Psoas muscle (tissue), 8 donors: Measurements from ENCODE around the gene KIDINS220. TPM values are rescaled to one million over a fixed set of nuclear protein-coding genes. Genes with fewer than 3 reads are reported as not detected.

Experiments
- ATAC-seq, 4 donors: fragments of 200-7000 bp; cut with Tn5 transposase; one replicate each; pipeline ENCODE4 v1.9.1; 2020; ENCODE audit warnings: moderate library complexity in 3 of 4, mild to moderate bottlenecking in 2 of 4
- DNase-seq, 2 donors: peaks; one replicate each; pipeline ENCODE4 v3.0.0-alpha.2; 2020
- H3K27ac ChIP-seq: fragments of 200-600 bp; one replicate; pipeline ENCODE4 v1.8.0; 2022
- H3K27me3 ChIP-seq, 3 donors: fragments of 200-600 bp in 1 of 3; one replicate each; pipeline versions ENCODE4 v1.6.1 to v1.8.0; 2013 to 2022; ENCODE audit warnings: low read length in 2 of 3, mild to moderate bottlenecking in 2 of 3, moderate library complexity in 1 of 3; ENCODE audit not compliant: insufficient read depth in 3 of 3
- H3K36me3 ChIP-seq, 2 donors: fragments of 200-600 bp in 1 of 2; one replicate each; pipeline versions ENCODE4 v1.6.1 to v1.8.0; 2013 to 2022; ENCODE audit warnings: low read depth in 1 of 2, mild to moderate bottlenecking in 1 of 2, moderate library complexity in 1 of 2; ENCODE audit not compliant: insufficient read depth in 1 of 2
- H3K4me1 ChIP-seq: fragments of 200-600 bp; one replicate; pipeline ENCODE4 v1.8.0; 2022
- H3K4me3 ChIP-seq: fragments of 200-600 bp; one replicate; pipeline ENCODE4 v1.8.0; 2022; ENCODE audit warnings: mild to moderate bottlenecking
- H3K9me3 ChIP-seq: fragments of 200-600 bp; one replicate; pipeline ENCODE4 v1.8.0; 2022
- WGBS, 3 donors: extraction: QIAGEN DNeasy Blood & Tissue Kit; methylation state at CpG; one replicate each; pipeline versions ENCODE4 v1.1.6 to v1.1.7; 2013; 5-methylcytosine and 5-hydroxymethylcytosine counted together
- intact Hi-C, 2 donors: fragments of 100-400 bp; cut with DNase I; formaldehyde crosslinking; loops; one replicate each; pipeline versions ENCODE4 v1.11.0 to v1.14.2; 2022
- polyA plus RNA-seq, 3 donors: library from polyadenylated mRNA; stranded (reverse); fragments of 200-250 nt; gene quantifications; one replicate each; pipeline ENCODE4 v1.2.3, GENCODE V29; 2013
- total RNA-seq, 4 donors: library from RNA; stranded (reverse); fragmentation: NEBNext Ultra II Directional in 2 of 4; extraction: Animal tissue kit (Norgen Biotek cat#: 25700) in 2 of 4; gene quantifications; one replicate each; pipeline versions ENCODE4 v1.2.1 to v1.2.4, GENCODE V29; 2021 to 2023
- TF ChIP-seq, protein P1 (sequence below): fragments of 200-600 bp; IDR thresholded peaks from one replicate; pipeline ENCODE4 v1.8.0; 2022; ENCODE audit warnings: antibody characterized with exemption
- donor health status: healthy with polysubstance abuse.
- donor health status: DM: no; HTN: no; CAD: no; lungs with moderate emphysema.
- donor health status: Bipolar disorder and iron deficiency.
- donor health status: healthy.
- donor health status: DM: yes; HTN: yes; CAD: no.
- donor health status: DM: no; HTN: no; CAD: no.
- donor health status: DM: no; HTN: no; CAD: no.
- donor health status: DM: yes; HTN: yes; CAD: no.

The KIDINS220 gene
- total and polyA plus RNA-seq, 7 donors, result 7.5 to 52.0 (median 40.4) TPM

GRCh38 chr2:8709611-8710010, 127.8 kb downstream of the KIDINS220 start:
- H3K4me3 ChIP-seq, result no peak overlapping the region
- no peaks in the 10 kb centered on the region for H3K36me3 ChIP-seq
- ATAC-seq (no peak), DNase-seq (no peak)
- H3K9me3 ChIP-seq, result no peaks in the 10 kb centered on the region
- H3K27me3 ChIP-seq, result no peaks in the 10 kb centered on the region
- 88 to 90% (median 88%) methylated on average over 14 of the region's 14 CpGs for WGBS, 3 donors
- intact Hi-C loops, result no loop called here
- no peak overlapping the region for H3K27ac ChIP-seq
- TF ChIP-seq, protein P1, sequence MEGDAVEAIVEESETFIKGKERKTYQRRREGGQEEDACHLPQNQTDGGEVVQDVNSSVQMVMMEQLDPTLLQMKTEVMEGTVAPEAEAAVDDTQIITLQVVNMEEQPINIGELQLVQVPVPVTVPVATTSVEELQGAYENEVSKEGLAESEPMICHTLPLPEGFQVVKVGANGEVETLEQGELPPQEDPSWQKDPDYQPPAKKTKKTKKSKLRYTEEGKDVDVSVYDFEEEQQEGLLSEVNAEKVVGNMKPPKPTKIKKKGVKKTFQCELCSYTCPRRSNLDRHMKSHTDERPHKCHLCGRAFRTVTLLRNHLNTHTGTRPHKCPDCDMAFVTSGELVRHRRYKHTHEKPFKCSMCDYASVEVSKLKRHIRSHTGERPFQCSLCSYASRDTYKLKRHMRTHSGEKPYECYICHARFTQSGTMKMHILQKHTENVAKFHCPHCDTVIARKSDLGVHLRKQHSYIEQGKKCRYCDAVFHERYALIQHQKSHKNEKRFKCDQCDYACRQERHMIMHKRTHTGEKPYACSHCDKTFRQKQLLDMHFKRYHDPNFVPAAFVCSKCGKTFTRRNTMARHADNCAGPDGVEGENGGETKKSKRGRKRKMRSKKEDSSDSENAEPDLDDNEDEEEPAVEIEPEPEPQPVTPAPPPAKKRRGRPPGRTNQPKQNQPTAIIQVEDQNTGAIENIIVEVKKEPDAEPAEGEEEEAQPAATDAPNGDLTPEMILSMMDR, result no peak
- H3K4me1 ChIP-seq, result no peaks in the 10 kb centered on the region

DNA sequence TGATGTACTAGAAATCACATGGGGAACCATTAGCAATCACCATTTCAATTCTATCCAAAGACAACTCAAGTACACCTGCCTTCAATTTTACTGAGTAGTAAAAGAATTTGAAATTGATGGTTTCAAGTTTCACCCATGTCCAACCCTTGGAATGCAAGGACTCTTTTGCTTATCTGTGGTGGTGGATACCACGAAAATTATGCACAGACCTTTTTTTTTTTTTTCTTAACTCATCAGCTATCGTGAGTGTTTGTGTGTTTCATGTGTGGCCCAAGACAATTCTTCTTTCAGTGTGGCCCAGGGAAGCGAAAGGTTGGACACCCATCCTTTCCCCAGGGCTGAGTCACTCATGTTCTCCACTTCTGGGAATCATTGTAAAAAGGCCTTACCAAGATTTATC, 132.5 kb downstream of the KIDINS220 start:
- H3K27me3 ChIP-seq, result no peaks in the 10 kb centered on the region
- no peaks in the 10 kb centered on the region for H3K9me3 ChIP-seq
- H3K4me1 ChIP-seq, result no peaks in the 10 kb centered on the region
- no peak overlapping the region for H3K4me3 ChIP-seq
- no peaks in the 10 kb centered on the region for H3K36me3 ChIP-seq
- DNase-seq, result no peak
- TF ChIP-seq, protein P1, result no peak
- H3K27ac ChIP-seq, result no peak overlapping the region
- WGBS, 3 donors, result 59 to 71% (median 62%) methylated on average over 3 of the region's 3 CpGs
- intact Hi-C loops, result no loop called here
- no peak for ATAC-seq

- TF ChIP-seq, protein P1, result no peak
- 82 to 84% (median 83%) methylated on average over 16 of the region's 16 CpGs for WGBS, 3 donors
- intact Hi-C loops, result no loop called here
Observed at GRCh38 chr2:8701681-8702379, 135.6 kb downstream of the KIDINS220 start.

DNA sequence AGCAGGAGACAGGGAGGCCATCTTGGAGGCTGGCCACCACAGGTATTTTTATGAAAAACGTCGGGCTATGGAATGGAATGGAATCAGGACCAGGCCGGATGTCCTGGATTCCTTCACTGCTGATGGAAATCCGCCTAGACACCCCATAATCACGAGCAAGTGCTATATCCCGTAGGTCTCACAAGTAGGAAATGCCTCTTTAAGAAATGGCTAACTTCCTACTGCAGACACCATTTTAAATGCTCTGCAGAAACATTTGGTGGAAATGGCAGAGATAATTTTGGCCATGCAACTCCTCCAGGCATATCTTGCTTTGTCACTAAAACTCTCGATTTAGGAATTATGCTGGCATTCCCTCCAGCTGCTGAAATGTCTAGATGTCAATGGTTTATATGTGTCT, 137.6 kb downstream of the KIDINS220 start:
- H3K9me3 ChIP-seq, result no peaks in the 10 kb centered on the region
- WGBS, 3 donors, result 81 to 85% (median 84%) methylated on average over 7 of the region's 7 CpGs
- H3K4me3 ChIP-seq, result no peak overlapping the region
- ATAC-seq, result no peak
- H3K27me3 ChIP-seq, result no peaks in the 10 kb centered on the region
- TF ChIP-seq, protein P1, result no peak
- no peaks in the 10 kb centered on the region for H3K4me1 ChIP-seq
- no peak for DNase-seq
- no peak overlapping the region for H3K27ac ChIP-seq
- H3K36me3 ChIP-seq, result no peaks in the 10 kb centered on the region
- intact Hi-C loops, result no loop called here

More at GRCh38 chr2:8701681-8702379, 135.6 kb downstream of the KIDINS220 start:
- Histone ChIP-seq H3K27ac (no peak overlapping the region), H3K4me3 (no peak overlapping the region), H3K27me3 (no peaks in the 10 kb centered on the region), H3K9me3 (no peaks in the 10 kb centered on the region), H3K36me3 (no peaks in the 10 kb centered on the region), H3K4me1 (no peaks in the 10 kb centered on the region)
- ATAC-seq (no peak), DNase-seq (no peak)

DNA sequence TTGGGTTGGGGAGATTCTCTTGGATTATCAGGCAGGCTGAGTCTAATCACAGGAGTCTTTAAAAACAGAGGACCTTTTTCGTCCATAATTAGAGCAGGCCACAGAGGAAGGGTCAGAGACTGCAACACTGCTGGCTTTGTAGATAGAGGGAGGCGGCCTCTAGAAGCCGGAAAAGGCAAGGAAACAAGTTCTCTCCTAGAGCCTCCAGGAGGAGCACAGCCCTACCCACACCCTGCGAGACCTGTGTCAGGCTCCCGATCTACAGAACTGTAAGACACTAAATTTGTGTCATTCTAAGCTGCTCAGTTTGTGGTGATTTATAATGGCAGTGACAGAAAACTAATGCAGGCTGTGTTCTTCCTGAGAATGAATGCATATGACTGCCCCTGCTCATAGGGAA, 140.2 kb downstream of the KIDINS220 start:
- TF ChIP-seq, protein P1, result no peak
- H3K27ac ChIP-seq, result no peak overlapping the region
- intact Hi-C loops, result no loop called here

More for the DNA sequence above, 140.2 kb downstream of the KIDINS220 start:
- 78 to 84% (median 83%) methylated on average over 5 of the region's 5 CpGs for WGBS, 3 donors
- peaks cover 0 to 14% (median 0%) of the 10 kb centered on the region in 3 donors for H3K27me3 ChIP-seq
- no peaks in the 10 kb centered on the region for H3K36me3 ChIP-seq
- H3K4me1 ChIP-seq, result no peaks in the 10 kb centered on the region
- ATAC-seq (no peak), DNase-seq (no peak)
- no peaks in the 10 kb centered on the region for H3K9me3 ChIP-seq
- H3K4me3 ChIP-seq, result no peak overlapping the region
